NCI-H82 treated with DMSO at 0.1 percent for 48 hours (cell line): ENCODE data around the gene ADAM33.

Source experiments
- DNase-seq: peaks from one replicate; lab custom pipeline; 2025; ENCODE audit not compliant: unreplicated experiment; lab: John Stamatoyannopoulos, UW

ADAM33 gene

GRCh38 chr20:3670945-3671344 lies 10.9 kb downstream of the ADAM33 start:
- DNase-seq = no peak

- no peak for DNase-seq
Observed at GRCh38 chr20:3670511-3670910, 11.3 kb downstream of the ADAM33 start.

DNA sequence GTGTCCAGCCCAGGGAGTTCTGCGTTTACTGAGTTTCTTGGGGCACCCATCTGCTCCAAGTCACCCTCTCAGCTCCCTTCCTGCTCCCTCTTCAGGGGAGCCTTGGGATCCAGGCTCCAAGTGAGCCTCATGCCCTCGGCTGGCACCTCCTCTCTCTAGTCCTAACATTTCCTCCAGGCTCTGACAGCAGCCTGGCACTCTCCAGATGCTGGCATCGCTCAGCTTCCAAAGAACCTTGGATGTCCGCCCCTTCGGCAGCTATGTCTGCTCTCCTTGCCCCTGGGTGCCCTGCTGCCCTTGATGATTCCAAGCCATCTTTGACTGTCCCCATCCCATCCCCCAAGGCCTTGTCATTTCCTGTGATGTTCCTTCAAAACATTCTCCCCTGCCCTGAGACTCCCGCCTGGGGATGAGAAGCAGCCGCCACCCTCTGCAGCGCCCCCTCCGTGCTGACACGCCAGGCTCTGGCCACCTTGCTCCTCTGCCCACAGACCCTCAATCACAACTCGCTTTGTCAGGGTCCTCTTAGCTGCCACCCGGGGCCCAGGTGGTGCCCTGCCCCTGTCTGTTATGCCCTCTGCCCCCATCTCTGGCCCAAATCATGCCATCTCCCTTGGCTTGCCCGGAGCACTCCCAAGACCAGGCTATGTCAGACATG lies 12.0 kb downstream of the ADAM33 start:
- no peak for DNase-seq

DNA sequence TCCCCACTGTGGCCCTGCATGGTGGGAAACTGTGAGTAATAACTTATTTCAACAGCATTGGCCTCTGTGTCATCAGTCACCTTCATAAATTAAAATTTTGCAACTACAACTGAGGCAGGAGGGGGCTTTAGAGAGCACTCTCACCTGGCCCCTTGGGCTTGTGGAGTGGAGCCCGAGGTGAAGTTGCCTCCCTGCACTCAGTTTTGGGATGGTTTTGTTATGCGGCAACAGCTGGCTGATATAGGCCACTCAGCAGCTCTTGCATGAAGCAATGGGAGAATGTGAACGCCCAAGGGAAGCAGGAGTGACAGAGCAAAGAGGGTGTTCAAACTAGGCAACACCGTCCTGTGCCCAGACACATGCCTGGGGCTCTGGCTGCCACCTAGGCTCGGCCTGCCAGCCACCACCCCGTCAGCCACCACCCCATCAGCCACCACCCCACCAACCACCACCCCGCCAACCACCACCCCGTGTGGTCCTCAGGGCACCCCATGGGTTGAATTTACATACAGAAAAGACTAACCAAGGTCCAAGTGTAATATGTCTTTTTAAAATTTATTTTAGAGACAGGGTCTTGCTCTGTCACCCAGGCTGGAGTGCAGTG lies 14.3 kb downstream of the ADAM33 start:
- DNase-seq = no peak

DNA sequence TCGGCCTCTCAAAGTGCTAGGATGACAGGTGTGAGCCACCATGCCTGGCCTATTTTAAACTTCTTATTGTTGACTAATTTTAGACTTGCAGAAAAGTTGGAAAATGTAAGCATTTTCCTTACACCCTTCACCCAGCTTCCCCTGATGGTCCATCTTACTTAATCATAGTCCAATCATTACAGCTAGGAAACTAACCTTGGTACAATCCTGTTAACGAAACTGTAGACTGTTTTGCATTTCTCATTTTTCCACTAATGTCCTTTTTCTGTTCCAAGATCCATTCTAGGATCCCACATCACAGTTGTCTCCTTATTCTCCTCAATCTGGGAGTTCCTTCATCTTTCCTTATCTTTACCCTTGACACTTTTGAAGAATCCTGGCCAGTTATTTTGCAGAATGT lies 18.0 kb downstream of the ADAM33 start:
- DNase-seq = no peak

DNA sequence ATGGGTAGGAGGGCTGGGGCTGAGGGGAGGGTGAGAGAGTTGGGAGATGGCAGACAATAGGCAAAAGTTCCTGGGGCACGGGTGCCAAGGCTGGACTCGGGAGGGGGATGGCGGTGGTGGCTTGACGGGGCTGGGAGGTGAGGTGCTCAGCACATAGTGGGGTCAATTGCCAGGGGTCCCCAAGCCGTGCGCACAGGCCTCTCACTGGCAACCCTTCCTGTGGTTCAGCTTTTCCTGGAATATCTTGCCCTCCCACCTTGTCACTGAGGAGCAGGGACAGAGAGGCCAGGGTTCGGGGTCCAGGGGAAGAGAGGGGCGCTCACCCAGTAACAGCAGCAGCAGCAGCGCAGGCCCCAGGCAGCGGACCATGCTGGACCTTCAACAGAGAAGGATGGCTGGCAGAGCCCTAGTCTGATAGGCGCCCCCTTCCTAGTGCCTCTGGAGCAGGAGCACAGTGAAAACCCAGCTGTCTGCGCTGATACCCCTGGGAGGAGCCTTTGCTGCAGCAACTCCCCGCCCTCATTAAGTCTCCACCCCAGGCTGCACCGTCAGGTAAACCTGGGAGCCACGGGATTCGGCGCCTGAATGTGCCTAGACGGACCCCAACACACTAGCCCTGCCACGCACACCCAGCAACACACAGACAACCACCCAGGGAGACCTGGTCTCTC lies 18.6 kb downstream of the ADAM33 start, which contains the start of gene GFRA4:
TSS of gene GFRA4 (minus strand) at position 369 of the 671 bp plus-strand sequence. CDS start at position 369, 0 bp downstream.
- no peak for DNase-seq

- DNase-seq = no peak
Observed at GRCh38 chr20:3661814-3662665, 19.8 kb downstream of the ADAM33 start.

DNA sequence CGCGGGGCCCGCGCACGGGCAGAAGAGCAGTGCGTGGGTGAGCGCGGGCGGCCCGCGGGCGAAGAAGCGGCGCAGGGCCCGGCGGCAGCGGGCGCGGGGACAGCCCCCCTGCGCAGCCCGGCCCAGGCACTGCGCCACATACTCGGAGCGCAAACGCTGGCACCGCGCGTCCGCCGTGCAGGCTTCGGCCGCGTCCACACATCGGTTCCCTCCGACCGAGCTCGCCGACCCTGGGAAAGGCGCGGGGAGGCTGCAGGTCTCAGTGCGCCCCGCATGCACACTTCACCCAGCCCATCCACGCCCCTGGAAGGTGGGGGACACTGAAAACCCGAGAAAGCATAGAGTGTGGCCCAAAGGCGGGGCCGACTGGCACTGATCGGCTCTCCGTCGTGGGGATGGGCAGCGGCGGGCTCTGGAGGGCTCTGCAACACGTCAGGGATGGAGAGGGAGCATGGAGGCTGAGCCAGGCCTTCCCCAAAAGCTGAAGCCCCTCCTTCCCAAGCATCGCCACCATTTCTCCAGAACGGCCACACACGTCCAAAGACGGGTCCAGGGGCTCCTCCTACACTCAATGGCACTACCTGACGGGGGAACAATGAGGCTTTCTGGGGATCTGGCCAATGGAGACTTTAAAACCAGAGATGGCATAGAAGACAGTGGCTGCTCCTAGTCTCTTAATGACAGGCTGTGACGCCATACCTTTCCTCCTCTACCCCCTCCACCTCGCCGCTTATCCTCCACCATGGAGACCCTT lies 20.6 kb downstream of the ADAM33 start:
- no peak for DNase-seq

GRCh38 chr20:3660262-3661059 lies 21.3 kb downstream of the ADAM33 start:
- DNase-seq = no peak

GRCh38 chr20:3659492-3660261 lies 22.1 kb downstream of the ADAM33 start:
- no peak for DNase-seq

DNA sequence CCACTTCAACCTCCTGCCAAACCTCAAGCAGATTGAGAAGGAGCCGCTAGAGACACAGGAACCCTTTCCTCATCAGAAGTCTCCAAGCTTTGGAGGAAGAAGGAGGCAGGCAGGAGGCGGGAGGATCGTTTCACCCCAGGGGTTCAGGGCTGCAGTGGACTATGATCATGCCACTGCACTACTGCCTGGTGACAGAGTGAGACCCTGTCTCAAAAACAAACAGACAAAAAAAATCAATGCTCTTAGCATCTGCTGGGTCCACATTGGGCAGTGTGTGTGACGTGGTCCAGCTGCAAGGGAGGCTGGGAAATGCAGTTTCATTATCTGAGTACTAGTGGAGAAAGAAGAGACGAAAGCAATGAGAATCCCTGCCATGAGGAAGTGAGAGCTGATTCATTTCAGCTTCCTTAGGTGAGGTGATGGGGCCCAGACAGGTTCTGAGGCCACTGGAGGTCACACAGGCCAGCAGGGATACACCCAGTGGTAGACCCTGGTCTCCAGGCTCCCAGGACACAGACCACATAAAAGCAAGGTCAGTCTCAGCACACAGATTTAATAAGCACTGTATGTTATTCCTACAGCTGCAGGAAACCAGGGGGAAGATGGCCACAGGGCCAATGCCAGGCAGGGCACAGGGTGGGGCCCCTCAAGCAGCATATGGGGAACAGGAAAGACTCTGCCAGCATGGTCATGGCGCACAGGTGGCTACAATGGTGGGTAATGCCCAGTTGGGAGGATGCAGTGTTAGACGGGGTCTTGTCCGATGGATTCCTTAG lies 22.9 kb downstream of the ADAM33 start:
- no peak for DNase-seq

DNA sequence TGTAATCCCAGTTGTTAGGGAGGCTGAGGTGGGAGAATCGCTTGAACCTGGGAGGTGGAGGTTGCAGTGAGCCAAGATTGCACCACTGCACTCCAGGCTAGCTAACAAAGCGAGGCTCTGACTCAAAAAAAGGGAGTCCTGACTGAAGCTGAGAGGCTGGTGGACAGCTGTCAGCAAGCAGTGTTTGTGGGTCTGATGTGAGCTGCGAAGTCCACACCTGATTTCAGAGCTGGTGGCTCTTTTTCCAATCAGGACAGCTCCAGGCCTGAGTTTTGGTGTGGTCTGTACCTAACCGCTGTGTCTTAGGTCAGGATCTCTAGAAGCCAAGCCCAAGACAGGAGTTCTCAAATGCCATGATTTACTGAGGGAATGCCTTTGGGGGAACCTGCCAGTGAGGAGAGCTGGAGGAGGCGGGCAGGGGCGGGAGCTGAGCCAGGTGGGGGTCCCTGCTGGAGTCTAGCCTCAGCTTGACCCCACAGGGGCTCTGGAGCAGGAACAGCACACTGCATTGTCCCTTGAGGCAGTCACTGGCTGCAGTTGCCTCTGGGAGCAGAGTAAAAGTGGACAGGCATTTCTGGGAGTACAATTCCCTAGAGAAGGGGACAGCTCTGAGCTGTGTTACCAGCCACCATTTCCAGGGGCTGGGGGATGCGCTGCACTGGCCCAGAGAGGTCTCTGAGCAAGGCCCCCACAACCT lies 23.6 kb downstream of the ADAM33 start:
- DNase-seq = no peak

GRCh38 chr20:3655131-3655405 lies 26.7 kb downstream of the ADAM33 start:
- no peak for DNase-seq

DNA sequence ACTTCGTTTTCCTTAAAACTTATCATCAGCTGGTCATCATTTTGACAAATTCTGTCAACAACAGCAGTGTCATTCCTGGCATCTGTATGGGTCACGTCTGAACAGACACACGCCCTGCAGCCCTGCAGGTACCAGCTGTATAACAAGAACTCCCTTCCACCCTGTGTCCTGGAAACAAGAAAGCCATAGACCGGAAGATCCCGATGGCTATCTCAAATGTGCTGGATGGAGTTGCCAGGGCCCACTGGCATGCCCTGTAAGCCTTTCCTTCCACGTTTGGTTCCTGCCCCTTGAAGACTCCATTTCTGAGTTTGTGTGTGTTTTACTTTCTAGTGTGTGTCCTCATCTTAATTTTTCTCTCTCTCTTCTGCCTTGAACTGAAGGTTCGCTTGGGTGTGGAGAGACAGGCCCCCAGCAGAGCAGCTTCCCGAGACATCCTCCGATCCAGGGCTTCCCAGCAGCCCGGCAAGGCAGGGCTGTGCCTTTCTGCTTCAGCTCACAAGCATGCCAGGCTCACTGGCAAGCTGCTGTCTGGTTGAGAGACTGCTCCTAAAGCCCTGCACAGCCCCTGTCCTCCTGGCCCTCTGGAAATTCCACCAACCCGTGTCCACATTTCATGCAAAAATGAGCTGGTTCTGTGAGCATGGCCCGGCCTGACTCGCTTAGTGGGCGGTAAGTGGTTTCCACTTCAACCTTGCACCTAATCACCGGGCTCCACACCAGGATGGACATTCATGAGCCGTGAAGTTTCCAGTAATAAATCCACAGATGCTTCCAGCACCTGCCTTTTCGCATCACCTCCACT lies 27.3 kb downstream of the ADAM33 start:
- DNase-seq = no peak

- DNase-seq = no peak
Observed at GRCh38 chr20:3653921-3654320, 27.9 kb downstream of the ADAM33 start.

- DNase-seq = no peak
Observed at GRCh38 chr20:3652676-3653596, 28.9 kb downstream of the ADAM33 start.
